ENCODE results near the gene FGF5.

DNA sequence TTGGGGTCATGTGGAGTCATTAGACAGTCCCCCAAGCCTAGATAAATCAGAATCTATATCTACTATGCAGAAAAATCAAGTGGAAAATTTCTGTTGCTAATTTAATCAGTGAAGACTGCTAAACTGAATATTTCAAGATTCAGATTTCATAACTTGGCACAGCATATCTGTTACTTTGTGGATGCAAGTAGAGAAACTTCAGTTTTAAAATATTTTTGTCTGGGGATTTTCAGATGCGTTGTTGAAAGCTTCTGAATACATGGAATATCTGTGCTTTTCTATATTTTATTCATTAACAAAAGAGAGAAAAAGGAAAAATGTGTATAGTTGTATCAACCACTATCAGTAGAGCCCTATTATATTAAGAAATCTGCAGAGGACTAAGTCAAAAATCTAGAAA, 4.4 kb downstream of the FGF5 start:
- TF ChIP-seq, protein P1, sequence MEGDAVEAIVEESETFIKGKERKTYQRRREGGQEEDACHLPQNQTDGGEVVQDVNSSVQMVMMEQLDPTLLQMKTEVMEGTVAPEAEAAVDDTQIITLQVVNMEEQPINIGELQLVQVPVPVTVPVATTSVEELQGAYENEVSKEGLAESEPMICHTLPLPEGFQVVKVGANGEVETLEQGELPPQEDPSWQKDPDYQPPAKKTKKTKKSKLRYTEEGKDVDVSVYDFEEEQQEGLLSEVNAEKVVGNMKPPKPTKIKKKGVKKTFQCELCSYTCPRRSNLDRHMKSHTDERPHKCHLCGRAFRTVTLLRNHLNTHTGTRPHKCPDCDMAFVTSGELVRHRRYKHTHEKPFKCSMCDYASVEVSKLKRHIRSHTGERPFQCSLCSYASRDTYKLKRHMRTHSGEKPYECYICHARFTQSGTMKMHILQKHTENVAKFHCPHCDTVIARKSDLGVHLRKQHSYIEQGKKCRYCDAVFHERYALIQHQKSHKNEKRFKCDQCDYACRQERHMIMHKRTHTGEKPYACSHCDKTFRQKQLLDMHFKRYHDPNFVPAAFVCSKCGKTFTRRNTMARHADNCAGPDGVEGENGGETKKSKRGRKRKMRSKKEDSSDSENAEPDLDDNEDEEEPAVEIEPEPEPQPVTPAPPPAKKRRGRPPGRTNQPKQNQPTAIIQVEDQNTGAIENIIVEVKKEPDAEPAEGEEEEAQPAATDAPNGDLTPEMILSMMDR (IDR thresholded peaks at IDR 0.05), result no peak
- no peak for TF ChIP-seq POLR2A (IDR thresholded peaks at IDR 0.05)

All from transverse colon (tissue), 3 donors.